ENCODE data around the gene CHIC1. TPM values are rescaled to one million over a fixed set of nuclear protein-coding genes. Genes with fewer than 3 reads are reported as not detected.
"Not testable (repeated sequence)": the region's sequence is repeated elsewhere in the genome, so short reads cannot be mapped to it uniquely, and the experiment has no call there.

Gene CHIC1
- total RNA-seq, 1 donor from 2014 or later: 5.6 TPM

GRCh38 chrX:73561801-73562200, 1.2 kb upstream of the CHIC1 start:
- Mint-ChIP-seq H3K4me3 (ENCODE audit: unreplicated experiment) (no peak overlapping the region), H3K27ac (ENCODE audit: unreplicated experiment) (no peak overlapping the region), H3K36me3 (ENCODE audit: unreplicated experiment) (no peaks in the 10 kb centered on the region), H3K9me3 (ENCODE audit: unreplicated experiment) (no peaks in the 10 kb centered on the region), H3K4me1 (ENCODE audit: low read depth, unreplicated experiment) (no peaks in the 10 kb centered on the region), H3K27me3 (ENCODE audit: unreplicated experiment) (no peaks in the 10 kb centered on the region)
- no peak for TF ChIP-seq CTCF (IDR thresholded peaks at IDR 0.05; ENCODE audit: partially characterized antibody, unreplicated experiment)
- no peak for DNase-seq

DNA sequence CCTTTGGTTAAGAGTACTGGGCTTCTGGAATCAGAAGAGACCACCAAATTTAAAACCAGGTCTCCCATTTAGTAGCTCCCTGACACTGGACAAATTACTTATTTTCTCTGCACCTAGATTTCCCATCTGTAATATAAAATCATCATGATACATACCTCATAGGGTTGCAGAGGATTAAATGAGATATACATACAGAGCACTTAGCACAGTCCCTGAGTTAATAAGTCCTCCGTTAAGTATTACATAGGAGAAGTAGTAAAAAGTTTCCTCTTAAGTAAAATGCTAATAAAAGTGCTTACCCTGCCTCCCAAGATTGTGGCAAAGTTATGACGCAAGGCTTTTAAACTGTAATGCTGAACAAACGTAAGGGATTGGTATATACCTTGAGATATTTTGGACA, 539 bp upstream of the CHIC1 start:
- no peak for TF ChIP-seq CTCF (IDR thresholded peaks at IDR 0.05; ENCODE audit: partially characterized antibody, unreplicated experiment)
- no peaks in the 10 kb centered on the region for H3K27me3 Mint-ChIP-seq (ENCODE audit: unreplicated experiment)
- no peaks in the 10 kb centered on the region for H3K9me3 Mint-ChIP-seq (ENCODE audit: unreplicated experiment)
- DNase-seq: no peak
- H3K4me3 Mint-ChIP-seq (ENCODE audit: unreplicated experiment): peak overlapping the region; percentile 100
- no peak overlapping the region for H3K27ac Mint-ChIP-seq (ENCODE audit: unreplicated experiment)
- H3K36me3 Mint-ChIP-seq (ENCODE audit: unreplicated experiment): no peaks in the 10 kb centered on the region
- no peaks in the 10 kb centered on the region for H3K4me1 Mint-ChIP-seq (ENCODE audit: low read depth, unreplicated experiment)

- H3K36me3 Mint-ChIP-seq (ENCODE audit: unreplicated experiment): no peaks in the 10 kb centered on the region
- no peaks in the 10 kb centered on the region for H3K27me3 Mint-ChIP-seq (ENCODE audit: unreplicated experiment)
- no peak for DNase-seq
- H3K4me1 Mint-ChIP-seq (ENCODE audit: low read depth, unreplicated experiment): no peaks in the 10 kb centered on the region
- no peak for TF ChIP-seq CTCF (IDR thresholded peaks at IDR 0.05; ENCODE audit: partially characterized antibody, unreplicated experiment)
- H3K9me3 Mint-ChIP-seq (ENCODE audit: unreplicated experiment): no peaks in the 10 kb centered on the region
- peak overlapping the region; percentile 100 for H3K27ac Mint-ChIP-seq (ENCODE audit: unreplicated experiment)
- peak overlapping the region; percentile 100 for H3K4me3 Mint-ChIP-seq (ENCODE audit: unreplicated experiment)
Observed at GRCh38 chrX:73563738-73564068, 706 bp downstream of the CHIC1 start.

- Mint-ChIP-seq H3K4me1 (ENCODE audit: low read depth, unreplicated experiment) (no peaks in the 10 kb centered on the region), H3K27ac (ENCODE audit: unreplicated experiment) (no peak overlapping the region), H3K9me3 (ENCODE audit: unreplicated experiment) (peaks cover 3% of the 10 kb centered on the region), H3K36me3 (ENCODE audit: unreplicated experiment) (no peaks in the 10 kb centered on the region), H3K27me3 (ENCODE audit: unreplicated experiment) (no peaks in the 10 kb centered on the region), H3K4me3 (ENCODE audit: unreplicated experiment) (no peak overlapping the region)
- no peak for TF ChIP-seq CTCF (IDR thresholded peaks at IDR 0.05; ENCODE audit: partially characterized antibody, unreplicated experiment)
- DNase-seq: no peak
Observed at GRCh38 chrX:73577361-73577760, 14.4 kb downstream of the CHIC1 start.

DNA sequence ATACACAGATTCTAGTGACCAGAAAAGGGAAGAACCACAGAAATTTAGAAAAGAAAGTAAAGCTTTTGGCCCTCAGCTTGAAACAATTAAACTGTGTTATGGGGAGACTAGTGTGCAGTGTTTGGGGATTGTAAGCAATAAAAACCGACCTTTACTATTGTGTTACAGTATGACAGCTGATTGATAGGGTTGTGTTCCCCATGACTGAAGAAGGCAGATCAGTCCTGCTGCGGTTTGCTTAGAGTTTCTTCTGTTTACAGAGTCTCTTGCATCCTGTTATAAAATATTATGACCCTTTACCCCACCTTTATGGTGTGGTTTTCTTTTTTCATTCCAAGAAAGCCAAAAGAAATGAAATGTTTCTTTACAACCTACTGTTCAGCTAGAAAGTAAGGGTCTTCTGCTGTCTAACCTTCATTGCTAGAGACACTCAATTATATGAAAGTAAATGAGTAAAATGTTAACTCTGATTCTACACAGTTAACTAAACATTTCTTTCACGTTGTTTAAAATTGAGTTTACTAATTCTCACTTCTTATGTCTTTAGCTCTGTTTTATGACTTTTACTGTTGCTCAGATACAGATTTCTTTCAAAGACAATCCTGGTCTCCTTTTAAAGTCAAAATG, 18.1 kb downstream of the CHIC1 start:
- H3K27me3 Mint-ChIP-seq (ENCODE audit: unreplicated experiment): no peaks in the 10 kb centered on the region
- no peak overlapping the region for H3K4me3 Mint-ChIP-seq (ENCODE audit: unreplicated experiment)
- no peak for TF ChIP-seq CTCF (IDR thresholded peaks at IDR 0.05; ENCODE audit: partially characterized antibody, unreplicated experiment)
- no peak for DNase-seq
- H3K4me1 Mint-ChIP-seq (ENCODE audit: low read depth, unreplicated experiment): no peaks in the 10 kb centered on the region
- no peaks in the 10 kb centered on the region for H3K9me3 Mint-ChIP-seq (ENCODE audit: unreplicated experiment)
- H3K27ac Mint-ChIP-seq (ENCODE audit: unreplicated experiment): no peak overlapping the region
- H3K36me3 Mint-ChIP-seq (ENCODE audit: unreplicated experiment): no peaks in the 10 kb centered on the region

- not testable (repeated sequence) for H3K27ac Mint-ChIP-seq (ENCODE audit: unreplicated experiment); H3K27me3 Mint-ChIP-seq (ENCODE audit: unreplicated experiment); H3K36me3 Mint-ChIP-seq (ENCODE audit: unreplicated experiment); H3K9me3 Mint-ChIP-seq (ENCODE audit: unreplicated experiment); H3K4me1 Mint-ChIP-seq (ENCODE audit: low read depth, unreplicated experiment); H3K4me3 Mint-ChIP-seq (ENCODE audit: unreplicated experiment); DNase-seq
Observed at GRCh38 chrX:73597758-73598157, 34.8 kb downstream of the CHIC1 start.

Data from glutamatergic neuron (in vitro differentiated cells).